ENCODE results near the gene SLC4A1AP.

The SLC4A1AP gene

DNA sequence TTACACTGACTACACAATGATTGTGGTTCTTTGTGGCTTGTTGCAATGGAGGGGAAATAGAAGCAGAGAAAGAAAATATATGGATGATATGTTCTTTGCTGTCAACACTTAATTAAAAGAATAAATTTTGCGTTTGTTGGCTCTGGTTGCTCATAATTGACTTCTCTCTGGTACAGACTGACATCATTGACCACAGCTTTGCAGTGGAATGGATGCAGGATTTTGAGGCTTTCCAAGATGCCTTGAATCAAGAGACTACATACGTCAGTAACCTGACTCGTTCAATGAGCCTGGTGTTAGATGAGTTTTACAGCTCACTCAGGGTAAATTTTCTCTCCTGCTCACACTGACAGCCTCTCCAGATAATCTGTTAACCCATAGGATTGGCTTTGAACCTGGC lies 25.0 kb upstream of the SLC4A1AP start:
- H2BK12ac ChIP-seq (ENCODE audit: low read length), result no peak overlapping the region
- no peak overlapping the region for H3K27ac ChIP-seq (replicated peaks; ENCODE audit: low read length)
- no peak overlapping the region for H3K9ac ChIP-seq (ENCODE audit: low read depth, low read length, poor library complexity)
- no peak overlapping the region for H4K91ac ChIP-seq (ENCODE audit: low read depth, low read length, poor library complexity)
- no CpG with 5 or more reads among the region's 3 CpGs for WGBS, 2 donors (ENCODE audit: extremely low coverage in 2 of 2, insufficient read length in 2 of 2, insufficient replicate concordance in 1 of 2)
- no peak overlapping the region for H3K14ac ChIP-seq (ENCODE audit: low read length)
- no peak overlapping the region for H3K23ac ChIP-seq (ENCODE audit: low read depth, low read length, poor library complexity)
- no peak overlapping the region for H4K8ac ChIP-seq (ENCODE audit: low read depth, low read length)
- no peaks in the 10 kb centered on the region for H3K79me1 ChIP-seq (ENCODE audit: low read depth, low read length)
- no peaks in the 10 kb centered on the region for H3K27me3 ChIP-seq (ENCODE audit: control insufficient read depth in 3 of 3, insufficient read depth in 3 of 3, low read depth in 1 of 3, low read length in 3 of 3)
- no peaks in the 10 kb centered on the region for H3K4me1 ChIP-seq (ENCODE audit: control insufficient read depth in 2 of 2, insufficient read depth in 1 of 2, low read depth in 1 of 2, low read length in 2 of 2)
- no peak for DNase-seq (ENCODE audit: low spot score)
- H3K9me3 ChIP-seq (replicated peaks in 1 of 2; ENCODE audit: control insufficient read depth in 2 of 2, insufficient read depth in 1 of 2, low read depth in 1 of 2, low read length in 2 of 2), result no peaks in the 10 kb centered on the region
- no peak overlapping the region for H3K4me2 ChIP-seq (ENCODE audit: insufficient read depth, low read length, poor library complexity, severe bottlenecking)
- no peak overlapping the region for H3K4ac ChIP-seq (ENCODE audit: low read length)
- no peak overlapping the region for H2BK5ac ChIP-seq (ENCODE audit: low read length)
- no peak overlapping the region for H2BK15ac ChIP-seq (ENCODE audit: low read length)
- peaks cover 21 to 99% of the 10 kb centered on the region in 2 donors for H3K36me3 ChIP-seq (replicated peaks in 1 of 2; ENCODE audit: control insufficient read depth in 2 of 2, insufficient read depth in 2 of 2, low read length in 2 of 2)
- H3K18ac ChIP-seq (ENCODE audit: low read length), result no peak overlapping the region
- no peak overlapping the region for H3K4me3 ChIP-seq (ENCODE audit: low read length in 2 of 2)
- no peak overlapping the region for H2BK120ac ChIP-seq (ENCODE audit: low read depth, low read length)
- no peak overlapping the region for H2AK5ac ChIP-seq (ENCODE audit: low read depth, low read length)
- no peak overlapping the region for H2AFZ ChIP-seq (ENCODE audit: low read length)

DNA sequence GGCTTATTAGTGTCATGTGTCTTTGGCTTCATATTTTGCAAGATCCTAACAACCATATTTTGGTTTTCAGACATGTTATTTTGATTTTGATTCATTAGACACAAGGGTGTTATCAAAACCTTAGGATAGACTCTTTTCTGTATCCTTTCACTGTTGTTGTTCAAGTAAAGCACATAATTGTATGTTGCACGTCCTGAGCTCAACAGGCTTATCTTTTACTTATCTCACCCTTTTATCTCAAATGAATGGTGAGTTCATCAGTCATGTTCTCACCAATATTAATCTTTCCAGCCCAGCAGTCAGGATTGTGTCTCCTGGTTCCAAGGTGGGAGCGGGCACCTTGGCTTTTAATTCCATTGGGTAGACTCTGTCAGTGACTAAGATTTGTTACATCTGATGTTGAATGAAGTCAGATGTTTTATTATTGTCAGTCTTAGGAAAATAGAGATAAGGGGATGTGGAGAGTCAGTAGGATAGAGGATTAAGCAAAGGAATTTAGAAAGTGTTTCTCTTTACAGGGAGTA lies 22.9 kb upstream of the SLC4A1AP start:
- H2BK12ac ChIP-seq (ENCODE audit: low read length), result no peak overlapping the region
- H2BK15ac ChIP-seq (ENCODE audit: low read length), result no peak overlapping the region
- H3K27me3 ChIP-seq (ENCODE audit: control insufficient read depth in 3 of 3, insufficient read depth in 3 of 3, low read depth in 1 of 3, low read length in 3 of 3), result no peaks in the 10 kb centered on the region
- DNase-seq (ENCODE audit: low spot score), result no peak
- no peak overlapping the region for H3K9ac ChIP-seq (ENCODE audit: low read depth, low read length, poor library complexity)
- no peak overlapping the region for H2AFZ ChIP-seq (ENCODE audit: low read length)
- H3K4ac ChIP-seq (ENCODE audit: low read length), result no peak overlapping the region
- H2AK5ac ChIP-seq (ENCODE audit: low read depth, low read length), result no peak overlapping the region
- no peak overlapping the region for H4K8ac ChIP-seq (ENCODE audit: low read depth, low read length)
- no peak overlapping the region for H3K23ac ChIP-seq (ENCODE audit: low read depth, low read length, poor library complexity)
- no peaks in the 10 kb centered on the region for H3K4me1 ChIP-seq (ENCODE audit: control insufficient read depth in 2 of 2, insufficient read depth in 1 of 2, low read depth in 1 of 2, low read length in 2 of 2)
- no CpG with 5 or more reads among the region's 2 CpGs for WGBS, 2 donors (ENCODE audit: extremely low coverage in 2 of 2, insufficient read length in 2 of 2, insufficient replicate concordance in 1 of 2)
- H3K9me3 ChIP-seq (replicated peaks in 1 of 2; ENCODE audit: control insufficient read depth in 2 of 2, insufficient read depth in 1 of 2, low read depth in 1 of 2, low read length in 2 of 2), result no peaks in the 10 kb centered on the region
- no peak overlapping the region for H2BK5ac ChIP-seq (ENCODE audit: low read length)
- no peak overlapping the region for H3K27ac ChIP-seq (replicated peaks; ENCODE audit: low read length)
- no peak overlapping the region for H3K4me3 ChIP-seq (ENCODE audit: low read length in 2 of 2)
- H2BK120ac ChIP-seq (ENCODE audit: low read depth, low read length), result no peak overlapping the region
- no peak overlapping the region for H4K91ac ChIP-seq (ENCODE audit: low read depth, low read length, poor library complexity)
- H3K79me1 ChIP-seq (ENCODE audit: low read depth, low read length), result no peaks in the 10 kb centered on the region
- no peak overlapping the region for H3K14ac ChIP-seq (ENCODE audit: low read length)
- H3K4me2 ChIP-seq (ENCODE audit: insufficient read depth, low read length, poor library complexity, severe bottlenecking), result no peak overlapping the region
- H3K18ac ChIP-seq (ENCODE audit: low read length), result no peak overlapping the region
- peaks cover 12 to 95% of the 10 kb centered on the region in 2 donors for H3K36me3 ChIP-seq (replicated peaks in 1 of 2; ENCODE audit: control insufficient read depth in 2 of 2, insufficient read depth in 2 of 2, low read length in 2 of 2)

DNA sequence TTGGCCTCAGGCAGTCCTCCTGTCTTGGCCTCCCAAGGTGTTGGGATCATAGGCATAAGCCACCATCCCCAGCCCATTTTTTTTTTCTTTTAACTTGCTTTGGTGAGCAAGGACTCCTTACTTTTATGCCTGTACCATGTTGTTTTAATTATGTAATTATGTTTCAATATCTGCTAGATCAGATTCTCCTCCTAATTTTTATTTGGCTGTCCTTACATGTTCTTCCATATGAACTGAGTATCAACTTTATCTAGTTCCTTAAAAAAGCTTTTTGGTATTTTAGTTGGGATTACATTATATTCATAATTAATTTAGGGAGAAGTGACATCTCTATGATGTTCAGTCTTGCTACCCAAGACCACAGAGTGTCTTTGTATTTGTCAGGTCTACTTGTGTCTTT lies 18.5 kb upstream of the SLC4A1AP start:
- H3K9ac ChIP-seq (ENCODE audit: low read depth, low read length, poor library complexity), result no peak overlapping the region
- no peak overlapping the region for H3K4ac ChIP-seq (ENCODE audit: low read length)
- peaks cover 12 to 91% of the 10 kb centered on the region in 2 donors for H3K36me3 ChIP-seq (replicated peaks in 1 of 2; ENCODE audit: control insufficient read depth in 2 of 2, insufficient read depth in 2 of 2, low read length in 2 of 2)
- DNase-seq (ENCODE audit: low spot score), result no peak
- H3K23ac ChIP-seq (ENCODE audit: low read depth, low read length, poor library complexity), result no peak overlapping the region
- no peaks in the 10 kb centered on the region for H3K79me1 ChIP-seq (ENCODE audit: low read depth, low read length)
- no peak overlapping the region for H2BK5ac ChIP-seq (ENCODE audit: low read length)
- no peak overlapping the region for H3K4me2 ChIP-seq (ENCODE audit: insufficient read depth, low read length, poor library complexity, severe bottlenecking)
- H4K8ac ChIP-seq (ENCODE audit: low read depth, low read length), result no peak overlapping the region
- H2BK12ac ChIP-seq (ENCODE audit: low read length), result no peak overlapping the region
- no peak overlapping the region for H2AFZ ChIP-seq (ENCODE audit: low read length)
- no peaks in the 10 kb centered on the region for H3K4me1 ChIP-seq (ENCODE audit: control insufficient read depth in 2 of 2, insufficient read depth in 1 of 2, low read depth in 1 of 2, low read length in 2 of 2)
- H3K14ac ChIP-seq (ENCODE audit: low read length), result no peak overlapping the region
- H3K4me3 ChIP-seq (ENCODE audit: low read length in 2 of 2), result no peak overlapping the region
- no peak overlapping the region for H4K91ac ChIP-seq (ENCODE audit: low read depth, low read length, poor library complexity)
- no peaks in the 10 kb centered on the region for H3K27me3 ChIP-seq (ENCODE audit: control insufficient read depth in 3 of 3, insufficient read depth in 3 of 3, low read depth in 1 of 3, low read length in 3 of 3)
- no peak overlapping the region for H3K18ac ChIP-seq (ENCODE audit: low read length)
- H2BK15ac ChIP-seq (ENCODE audit: low read length), result no peak overlapping the region
- H3K9me3 ChIP-seq (replicated peaks in 1 of 2; ENCODE audit: control insufficient read depth in 2 of 2, insufficient read depth in 1 of 2, low read depth in 1 of 2, low read length in 2 of 2), result no peaks in the 10 kb centered on the region
- no peak overlapping the region for H3K27ac ChIP-seq (replicated peaks; ENCODE audit: low read length)
- H2AK5ac ChIP-seq (ENCODE audit: low read depth, low read length), result no peak overlapping the region
- no peak overlapping the region for H2BK120ac ChIP-seq (ENCODE audit: low read depth, low read length)

DNA sequence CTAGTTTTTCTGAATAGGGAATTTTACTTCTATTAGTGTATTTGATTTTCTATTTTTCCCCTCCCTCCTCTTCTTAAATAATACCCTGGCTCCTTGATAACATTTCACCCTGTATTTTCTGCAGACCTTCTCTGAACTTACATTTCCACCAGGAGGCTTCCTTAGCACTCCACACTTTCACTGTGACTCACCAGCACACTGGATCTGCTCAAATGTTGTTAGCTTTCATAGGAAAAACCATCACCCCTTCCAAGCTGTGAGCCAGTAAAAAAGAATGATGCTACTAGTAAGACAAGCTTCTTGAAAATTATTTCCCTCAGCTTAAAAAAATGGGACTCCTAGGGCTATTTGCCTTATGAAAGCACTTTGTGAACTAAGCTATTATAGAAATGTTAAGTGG lies 16.4 kb upstream of the SLC4A1AP start:
- Histone ChIP-seq H3K27ac (replicated peaks; ENCODE audit: low read length) (no peak overlapping the region), H3K4me1 (ENCODE audit: control insufficient read depth in 2 of 2, insufficient read depth in 1 of 2, low read depth in 1 of 2, low read length in 2 of 2) (no peaks in the 10 kb centered on the region), H3K9ac (ENCODE audit: low read depth, low read length, poor library complexity) (no peak overlapping the region), H3K23ac (ENCODE audit: low read depth, low read length, poor library complexity) (no peak overlapping the region), H4K8ac (ENCODE audit: low read depth, low read length) (no peak overlapping the region), H3K9me3 (replicated peaks in 1 of 2; ENCODE audit: control insufficient read depth in 2 of 2, insufficient read depth in 1 of 2, low read depth in 1 of 2, low read length in 2 of 2) (no peaks in the 10 kb centered on the region), H3K14ac (ENCODE audit: low read length) (no peak overlapping the region), H3K4ac (ENCODE audit: low read length) (no peak overlapping the region), H2BK5ac (ENCODE audit: low read length) (no peak overlapping the region), H2BK12ac (ENCODE audit: low read length) (no peak overlapping the region), H3K18ac (ENCODE audit: low read length) (no peak overlapping the region), H2AK5ac (ENCODE audit: low read depth, low read length) (no peak overlapping the region), H4K91ac (ENCODE audit: low read depth, low read length, poor library complexity) (no peak overlapping the region), H2AFZ (ENCODE audit: low read length) (no peak overlapping the region), H3K4me2 (ENCODE audit: insufficient read depth, low read length, poor library complexity, severe bottlenecking) (no peak overlapping the region), H3K4me3 (ENCODE audit: low read length in 2 of 2) (no peak overlapping the region), H2BK120ac (ENCODE audit: low read depth, low read length) (no peak overlapping the region), H3K79me1 (ENCODE audit: low read depth, low read length) (no peaks in the 10 kb centered on the region), H3K36me3 (replicated peaks in 1 of 2; ENCODE audit: control insufficient read depth in 2 of 2, insufficient read depth in 2 of 2, low read length in 2 of 2) (peaks cover 19 to 91% of the 10 kb centered on the region in 2 donors), H3K27me3 (ENCODE audit: control insufficient read depth in 3 of 3, insufficient read depth in 3 of 3, low read depth in 1 of 3, low read length in 3 of 3) (no peaks in the 10 kb centered on the region), H2BK15ac (ENCODE audit: low read length) (no peak overlapping the region)
- DNase-seq (ENCODE audit: low spot score), result no peak

All from neuronal stem cell (in vitro differentiated cells).